Mesenchymal stem cell (in vitro differentiated cells and primary cell): ENCODE results near the gene MADD.
A peak's percentile ranks its signal among the peaks of the same experiment; 100 is the strongest.

ENCODE experiments used
- DNase-seq: peaks from one replicate; pipeline ENCODE4 v3.0.0-alpha.2; 2013
- H2AFZ ChIP-seq: one replicate; pipeline ENCODE4 v1.6.1; 2013; ENCODE audit warnings: low read depth, mild to moderate bottlenecking, control low read depth, inconsistent platforms, low read length, moderate library complexity
- H2AK5ac ChIP-seq: 2 replicates; pipeline ENCODE4 v1.6.1; 2013; ENCODE audit warnings: low read length, moderate library complexity, mild to moderate bottlenecking, inconsistent platforms; ENCODE audit not compliant: severe bottlenecking
- H2BK120ac ChIP-seq: one replicate; pipeline ENCODE4 v1.6.1; 2013; ENCODE audit warnings: low read depth, mild to moderate bottlenecking, inconsistent platforms, low read length, moderate library complexity
- H2BK12ac ChIP-seq, 2 experiments: one replicate each; pipeline ENCODE4 v1.6.1; 2013; ENCODE audit warnings: inconsistent platforms in 2 of 2, low read length in 2 of 2, mild to moderate bottlenecking in 2 of 2, moderate library complexity in 2 of 2, control low read depth in 1 of 2
- H2BK15ac ChIP-seq: one replicate; pipeline ENCODE4 v1.6.1; 2013; ENCODE audit warnings: mild to moderate bottlenecking, low read depth, inconsistent platforms; ENCODE audit not compliant: poor library complexity, severe bottlenecking
- H2BK5ac ChIP-seq: 2 replicates; pipeline ENCODE4 v1.6.1; 2013; ENCODE audit warnings: low read depth, mild to moderate bottlenecking, low read length, control low read depth, inconsistent platforms; ENCODE audit not compliant: poor library complexity, severe bottlenecking
- H3K14ac ChIP-seq, 2 experiments: one replicate each; pipeline ENCODE4 v1.6.1; 2013; ENCODE audit warnings: inconsistent platforms in 2 of 2, low read length in 2 of 2, control low read depth in 1 of 2, mild to moderate bottlenecking in 1 of 2, moderate library complexity in 1 of 2
- H3K18ac ChIP-seq, 2 experiments: one replicate each; pipeline ENCODE4 v1.6.1; 2013; ENCODE audit warnings: inconsistent platforms in 2 of 2, low read length in 2 of 2, control low read depth in 1 of 2, low read depth in 1 of 2, mild to moderate bottlenecking in 1 of 2
- H3K23ac ChIP-seq, 2 experiments: one replicate each; pipeline ENCODE4 v1.6.1; 2013; ENCODE audit warnings: inconsistent platforms in 2 of 2, low read length in 2 of 2, mild to moderate bottlenecking in 2 of 2, moderate library complexity in 2 of 2, control low read depth in 1 of 2
- H3K27ac ChIP-seq: 2 replicates; pipeline ENCODE4 v1.5.1; 2013; ENCODE audit warnings: mild to moderate bottlenecking, moderate library complexity, low read length, control low read depth, inconsistent platforms; ENCODE audit not compliant: poor library complexity, severe bottlenecking
- H3K27me3 ChIP-seq, 2 experiments: 2 replicates each; pipeline versions ENCODE4 v1.6.1 to v1.7.0; 2013; ENCODE audit warnings: low read length in 2 of 2, mild to moderate bottlenecking in 2 of 2, moderate library complexity in 2 of 2, control low read depth in 1 of 2, inconsistent platforms in 1 of 2; ENCODE audit not compliant: control insufficient read depth in 1 of 2, insufficient read depth in 1 of 2
- H3K36me3 ChIP-seq, 2 experiments: 2 replicates each; pipeline versions ENCODE4 v1.6.1 to v1.7.0; 2013; ENCODE audit warnings: low read length in 2 of 2, control low read depth in 1 of 2, inconsistent platforms in 1 of 2, low read depth in 1 of 2, mild to moderate bottlenecking in 1 of 2; ENCODE audit not compliant: insufficient read depth in 2 of 2, control insufficient read depth in 1 of 2
- H3K4ac ChIP-seq, 2 experiments: one replicate each; pipeline ENCODE4 v1.6.1; 2013; ENCODE audit warnings: inconsistent platforms in 2 of 2, low read length in 2 of 2, mild to moderate bottlenecking in 2 of 2, moderate library complexity in 2 of 2, control low read depth in 1 of 2, low read depth in 1 of 2
- H3K4me1 ChIP-seq: 2 replicates; pipeline ENCODE4 v1.6.1; 2013; ENCODE audit warnings: low read depth, low read length, control low read depth; ENCODE audit not compliant: control insufficient read depth, insufficient read depth
- H3K4me2 ChIP-seq: 2 replicates; pipeline ENCODE4 v1.6.1; 2013; ENCODE audit warnings: low read length, mild to moderate bottlenecking, inconsistent platforms; ENCODE audit not compliant: poor library complexity, severe bottlenecking
- H3K4me3 ChIP-seq, 2 experiments: 2 replicates each; pipeline versions ENCODE4 v1.5.1 to v1.7.0; 2013; ENCODE audit warnings: low read length in 2 of 2, mild to moderate bottlenecking in 2 of 2, control low read depth in 1 of 2, low read depth in 1 of 2; ENCODE audit not compliant: insufficient read depth in 1 of 2
- H3K79me1 ChIP-seq: replicated peaks from 2 replicates; pipeline ENCODE4 v1.6.1; 2013; ENCODE audit warnings: mild to moderate bottlenecking, control low read depth, low read length, inconsistent platforms; ENCODE audit not compliant: poor library complexity, severe bottlenecking
- H3K9ac ChIP-seq: 2 replicates; pipeline ENCODE4 v1.7.0; 2013; ENCODE audit warnings: mild to moderate bottlenecking, low read length, moderate library complexity
- H3K9me3 ChIP-seq: 2 replicates; pipeline ENCODE4 v1.7.0; 2013; ENCODE audit warnings: mild to moderate bottlenecking, low read length; ENCODE audit not compliant: control insufficient read depth
- H4K8ac ChIP-seq: one replicate; pipeline ENCODE4 v1.6.1; 2013; ENCODE audit warnings: inconsistent platforms, mild to moderate bottlenecking, low read length, moderate library complexity
- H4K91ac ChIP-seq: one replicate; pipeline ENCODE4 v1.6.1; 2013; ENCODE audit warnings: mild to moderate bottlenecking, low read length, inconsistent platforms
- WGBS: methylation state at CpG from one replicate; pipeline ENCODE4 v1.1.7; 2013; ENCODE audit warnings: mixed read lengths; 5-methylcytosine and 5-hydroxymethylcytosine counted together

MADD gene

GRCh38 chr11:47251751-47252150 is 18.2 kb upstream of the MADD start:
- Histone ChIP-seq H4K91ac (no peak overlapping the region), H3K18ac (no peak overlapping the region), H2BK5ac (no peak overlapping the region), H2BK15ac (no peak overlapping the region), H3K4me2 (no peak overlapping the region), H2AFZ (no peak overlapping the region), H3K4me3 (no peak overlapping the region), H3K23ac (no peak overlapping the region), H3K79me1 (peaks cover 19% of the 10 kb centered on the region), H2BK120ac (no peak overlapping the region), H3K4me1 (peaks cover 17% of the 10 kb centered on the region), H3K36me3 (no peaks in the 10 kb centered on the region), H2BK12ac (no peak overlapping the region), H3K27me3 (no peaks in the 10 kb centered on the region), H4K8ac (no peak overlapping the region), H3K4ac (no peak overlapping the region), H3K9me3 (no peaks in the 10 kb centered on the region), H2AK5ac (no peak overlapping the region), H3K9ac (no peak overlapping the region), H3K27ac (no peak overlapping the region), H3K14ac (no peak overlapping the region)
- WGBS: 100% methylated on average over 3 of the region's 3 CpGs
- no peak for DNase-seq

- Histone ChIP-seq H3K23ac (no peak overlapping the region), H3K9ac (no peak overlapping the region), H3K4me3 (no peak overlapping the region), H2BK120ac (peak overlapping the region; percentile 57), H4K8ac (no peak overlapping the region), H3K4ac (peak overlapping the region in 1 of 2 experiments; percentile 47), H3K27ac (no peak overlapping the region), H3K14ac (no peak overlapping the region), H2AFZ (no peak overlapping the region), H3K36me3 (no peaks in the 10 kb centered on the region), H3K4me2 (no peak overlapping the region), H4K91ac (no peak overlapping the region), H2BK5ac (no peak overlapping the region), H3K79me1 (peaks cover 11% of the 10 kb centered on the region), H2BK12ac (peak overlapping the region; percentile 6 to 93), H3K4me1 (peaks cover 25% of the 10 kb centered on the region), H2AK5ac (no peak overlapping the region), H2BK15ac (no peak overlapping the region), H3K27me3 (no peaks in the 10 kb centered on the region), H3K18ac (peak overlapping the region in 1 of 2 experiments; percentile 6), H3K9me3 (no peaks in the 10 kb centered on the region)
- no peak for DNase-seq
- 100% methylated on average over 2 of the region's 2 CpGs for WGBS
Observed at GRCh38 chr11:47253660-47254059, 16.3 kb upstream of the MADD start.

GRCh38 chr11:47254386-47254785 is 15.5 kb upstream of the MADD start:
- peak overlapping the region; percentile 81 to 89 for H3K18ac ChIP-seq
- H3K4me3 ChIP-seq: peak overlapping the region in 1 of 2 experiments; percentile 55
- DNase-seq: peak; percentile 62
- H3K23ac ChIP-seq: peak overlapping the region in 1 of 2 experiments; percentile 56
- H3K14ac ChIP-seq: peak overlapping the region in 1 of 2 experiments; percentile 35
- peak overlapping the region; percentile 95 for H2BK15ac ChIP-seq
- peak overlapping the region; percentile 83 for H4K8ac ChIP-seq
- no peak overlapping the region for H2AFZ ChIP-seq
- 49% methylated on average over 3 of the region's 3 CpGs for WGBS
- H3K36me3 ChIP-seq: no peaks in the 10 kb centered on the region
- peak overlapping the region; percentile 85 for H4K91ac ChIP-seq
- no peak overlapping the region for H3K27ac ChIP-seq
- no peaks in the 10 kb centered on the region for H3K9me3 ChIP-seq
- H2BK120ac ChIP-seq: peak overlapping the region; percentile 57
- peak overlapping the region; percentile 40 for H2AK5ac ChIP-seq
- H2BK5ac ChIP-seq: no peak overlapping the region
- peak overlapping the region; percentile 47 to 73 for H3K4ac ChIP-seq
- H3K9ac ChIP-seq: peak overlapping the region; percentile 74
- peaks cover 11% of the 10 kb centered on the region for H3K79me1 ChIP-seq
- H3K4me1 ChIP-seq: peaks cover 28% of the 10 kb centered on the region
- no peaks in the 10 kb centered on the region for H3K27me3 ChIP-seq
- peak overlapping the region in 1 of 2 experiments; percentile 93 for H2BK12ac ChIP-seq
- no peak overlapping the region for H3K4me2 ChIP-seq

GRCh38 chr11:47256374-47256773 is 13.6 kb upstream of the MADD start:
- Histone ChIP-seq H3K27me3 (no peaks in the 10 kb centered on the region), H2BK12ac (no peak overlapping the region), H3K14ac (no peak overlapping the region), H3K4me3 (no peak overlapping the region), H3K4ac (no peak overlapping the region), H3K9ac (no peak overlapping the region), H2BK15ac (no peak overlapping the region), H3K4me1 (peaks cover 31% of the 10 kb centered on the region), H4K8ac (no peak overlapping the region), H3K79me1 (peaks cover 8% of the 10 kb centered on the region), H3K36me3 (peaks cover 0 to 7% of the 10 kb centered on the region in 2 experiments), H3K23ac (no peak overlapping the region), H3K18ac (no peak overlapping the region), H3K4me2 (no peak overlapping the region), H2BK5ac (no peak overlapping the region), H3K9me3 (no peaks in the 10 kb centered on the region), H4K91ac (no peak overlapping the region), H3K27ac (no peak overlapping the region), H2BK120ac (no peak overlapping the region), H2AFZ (no peak overlapping the region), H2AK5ac (no peak overlapping the region)
- no peak for DNase-seq
- WGBS: 98% methylated on average over 5 of the region's 6 CpGs
